Mucosa of descending colon (tissue), 3 donors: ENCODE results near the gene RTEL1. TPM values are rescaled to one million over a fixed set of nuclear protein-coding genes. Genes with fewer than 3 reads are reported as not detected.
"Not testable (repeated sequence)": the region's sequence is repeated elsewhere in the genome, so short reads cannot be mapped to it uniquely, and the experiment has no call there.

Experiments used
- ATAC-seq: fragments of 200-7000 bp; cut with Tn5 transposase; one replicate; pipeline ENCODE4 v1.9.1; 2020; ENCODE audit warnings: mild to moderate bottlenecking, moderate library complexity
- DNase-seq, 3 donors: peaks; one replicate each; pipeline ENCODE4 v3.0.0-alpha.2; 2020
- H3K36me3 ChIP-seq: fragments of 200-600 bp; one replicate; pipeline ENCODE4 v1.8.0; 2021; ENCODE audit warnings: low read depth, mild to moderate bottlenecking
- H3K4me1 ChIP-seq: fragments of 200-600 bp; one replicate; pipeline ENCODE4 v1.8.0; 2021; ENCODE audit warnings: low read depth, mild to moderate bottlenecking
- H3K4me3 ChIP-seq: fragments of 200-600 bp; one replicate; pipeline ENCODE4 v1.8.0; 2021; ENCODE audit warnings: mild to moderate bottlenecking
- H3K9me3 ChIP-seq: fragments of 200-600 bp; one replicate; pipeline ENCODE4 v1.8.0; 2021; ENCODE audit warnings: mild to moderate bottlenecking
- CTCF ChIP-seq: fragments of 200-600 bp; IDR thresholded peaks from one replicate; pipeline ENCODE4 v1.8.0; 2022; ENCODE audit warnings: antibody characterized with exemption, mild to moderate bottlenecking
- intact Hi-C, 2 donors: fragments of 100-400 bp; cut with DNase I in 1 of 2; cut with micrococcal nuclease in 1 of 2; formaldehyde crosslinking; loops; one replicate each; pipeline versions ENCODE4 v1.11.0 to v1.11.1; 2022; cut with DNase I, micrococcal nuclease
- total RNA-seq, 3 donors: library from RNA; stranded (reverse); fragmentation: NEBNext Ultra II Directional in 2 of 3; extraction: Animal tissue kit (Norgen Biotek cat#: 25700) in 2 of 3; gene quantifications; one replicate each; pipeline versions ENCODE4 v1.2.1 to v1.2.4, GENCODE V29; 2021 to 2023
- donor health status: DM: no; HTN: no; CAD: no; lungs with moderate emphysema.
- donor health status: DM: no; HTN: no; CAD: no.
- donor health status: DM: no; HTN: yes; CAD: no.

The RTEL1 gene
- total RNA-seq, 3 donors from 2014 or later = 23.5 to 42.8 (median 34.2) TPM

- TF ChIP-seq CTCF = no peak
- peaks cover 7% of the 10 kb centered on the region for H3K9me3 ChIP-seq
- no peaks in the 10 kb centered on the region for H3K36me3 ChIP-seq
- intact Hi-C loops = no loop called here
- ATAC-seq (no peak), DNase-seq (no peak)
- H3K4me1 ChIP-seq = peaks cover 10% of the 10 kb centered on the region
- no peak overlapping the region for H3K4me3 ChIP-seq
Observed at GRCh38 chr20:63712191-63712590, 54.1 kb downstream of the RTEL1 start.

GRCh38 chr20:63714858-63715257 is 56.7 kb downstream of the RTEL1 start:
- no peak for TF ChIP-seq CTCF
- intact Hi-C loops = no loop called here
- Histone ChIP-seq H3K9me3 (peaks cover 14% of the 10 kb centered on the region), H3K36me3 (no peaks in the 10 kb centered on the region), H3K4me3 (no peak overlapping the region), H3K4me1 (no peaks in the 10 kb centered on the region)
- ATAC-seq (no peak), DNase-seq (no peak)

- Histone ChIP-seq H3K9me3 (peaks cover 14% of the 10 kb centered on the region), H3K4me1 (no peaks in the 10 kb centered on the region), H3K36me3 (no peaks in the 10 kb centered on the region), H3K4me3 (no peak overlapping the region)
- no peak for ATAC-seq
- TF ChIP-seq CTCF = no peak
- intact Hi-C loops = no loop called here
- no peak for DNase-seq
Observed at GRCh38 chr20:63718996-63719395, 60.9 kb downstream of the RTEL1 start.

- H3K36me3 ChIP-seq = not testable (repeated sequence)
Observed at GRCh38 chr20:63722967-63723622, 65.0 kb downstream of the RTEL1 start.

GRCh38 chr20:63730189-63730733 is 72.1 kb downstream of the RTEL1 start:
- DNase-seq = peak in 1 of 3 donors; percentile 34
- H3K9me3 ChIP-seq, H3K4me3 ChIP-seq, ATAC-seq, intact Hi-C loops, H3K36me3 ChIP-seq: not testable (repeated sequence)
- peaks cover 21% of the 10 kb centered on the region for H3K4me1 ChIP-seq

More at GRCh38 chr20:63722967-63723622, 65.0 kb downstream of the RTEL1 start:
- H3K4me3 ChIP-seq, DNase-seq, intact Hi-C loops, ATAC-seq: not testable (repeated sequence)
- Histone ChIP-seq H3K9me3 (peaks cover 21% of the 10 kb centered on the region), H3K4me1 (peaks cover 16% of the 10 kb centered on the region)

GRCh38 chr20:63731410-63731809 is 73.3 kb downstream of the RTEL1 start:
- Histone ChIP-seq H3K4me1 (peaks cover 29% of the 10 kb centered on the region), H3K4me3 (no peak overlapping the region), H3K9me3 (no peaks in the 10 kb centered on the region), H3K36me3 (no peaks in the 10 kb centered on the region)
- intact Hi-C loops = no loop called here
- no peak for DNase-seq
- TF ChIP-seq CTCF = no peak
- ATAC-seq = no peak
